Measurements from ENCODE around the gene SERPINA1. TPM values are rescaled to one million over a fixed set of nuclear protein-coding genes. Genes with fewer than 3 reads are reported as not detected.

The SERPINA1 gene
- total RNA-seq, 1 experiment from 2014 or later = 5.1 TPM

DNA sequence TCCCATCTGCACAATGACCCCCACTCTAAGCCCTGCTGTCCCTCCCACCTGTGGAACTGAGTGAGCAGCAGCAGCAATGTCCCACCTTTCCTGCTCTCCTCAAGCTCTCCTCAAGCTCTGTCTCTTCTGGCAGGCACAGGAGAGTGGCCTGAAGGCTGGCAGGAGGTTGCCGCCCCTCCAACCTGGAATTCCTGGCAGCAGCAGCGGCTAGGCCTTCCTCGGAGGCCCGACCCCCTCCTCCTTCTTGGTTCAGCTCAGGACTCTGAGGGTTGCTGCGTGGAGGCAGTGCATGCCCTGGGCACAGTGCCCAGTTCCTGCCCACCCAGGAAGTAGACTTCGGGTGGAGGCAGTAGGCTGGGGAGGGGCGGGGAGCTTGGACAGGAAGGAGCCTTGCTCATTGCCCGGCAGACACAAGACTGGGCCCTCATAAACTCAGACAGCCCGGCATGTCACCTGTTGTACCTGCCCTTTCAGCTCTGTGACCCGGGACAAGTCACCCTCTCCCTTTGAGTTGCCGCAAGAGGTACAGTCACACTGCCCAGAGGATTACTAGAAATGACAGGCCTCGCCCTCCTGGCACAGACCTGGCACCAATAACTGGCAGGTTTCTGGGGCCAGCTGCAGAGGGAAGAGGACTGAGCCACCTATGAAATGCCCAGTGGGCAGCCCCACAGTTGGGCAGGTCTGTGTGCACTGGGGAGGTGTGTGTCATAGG is 2.1 kb upstream of the SERPINA1 start (continued):
- no peak for TF ChIP-seq RELA (CRISPR knock-in tag; IDR thresholded peaks at IDR 0.05; ENCODE audit: borderline replicate concordance)

DNA sequence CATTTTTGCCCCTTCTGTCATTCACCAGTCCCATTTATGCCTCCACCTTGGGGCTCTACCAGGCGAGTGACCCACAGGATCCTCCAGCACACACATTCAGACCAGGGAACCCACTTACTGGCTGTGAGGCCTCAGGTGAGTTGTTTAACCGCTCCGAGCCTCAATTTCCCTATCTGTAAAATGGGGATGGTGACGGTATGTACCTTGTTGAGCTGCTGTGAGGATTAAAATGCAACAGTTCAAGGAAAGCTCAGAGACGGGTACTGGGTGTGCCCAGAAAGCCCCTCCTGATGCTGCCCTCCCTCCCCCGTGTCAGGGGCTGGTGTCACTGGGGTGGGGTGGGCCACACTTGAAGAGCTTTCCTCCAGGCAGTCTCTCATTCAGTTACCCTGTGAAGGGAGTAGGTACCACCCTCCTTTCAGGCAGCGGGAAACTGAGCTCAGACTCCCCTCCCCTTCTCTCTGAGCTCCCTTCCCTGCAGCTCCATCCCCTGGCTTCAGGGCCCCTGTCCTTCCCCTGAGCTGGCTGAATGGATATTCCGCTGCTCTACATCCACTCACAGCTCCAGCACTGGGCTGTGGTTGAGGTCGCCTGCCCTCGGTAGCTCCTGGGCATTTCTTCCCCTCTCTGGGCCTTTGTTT is 1.4 kb upstream of the SERPINA1 start:
- ATAC-seq (peak; percentile 31), DNase-seq (ENCODE audit: low spot score) (no peak)
- Mint-ChIP-seq H3K36me3 (no peaks in the 10 kb centered on the region), H3K4me3 (no peak overlapping the region), H3K9me3 (no peaks in the 10 kb centered on the region), H3K27ac (no peak overlapping the region), H3K27me3 (ENCODE audit: low read depth) (no peaks in the 10 kb centered on the region; the same call in 1 of the 2 replicates), H3K4me1 (peaks cover 13% of the 10 kb centered on the region)
- ChIA-PET POLR2A (no interaction called here), CTCF (interaction anchor here (0.5 to 2.8 kb wide), 11 partner anchors 18 to 353 kb away, joined by 3 to 14 read pairs (median 5); no protein-coding TSS in a partner anchor)
- TF ChIP-seq ATF1 (CRISPR knock-in tag; IDR thresholded peaks at IDR 0.05) (no peak), TCF7 (CRISPR knock-in tag; IDR thresholded peaks at IDR 0.05; ENCODE audit: low read depth) (no peak), CBFB (CRISPR knock-in tag; IDR thresholded peaks at IDR 0.05; ENCODE audit: low read depth) (no peak), ZNF416 (CRISPR knock-in tag; IDR thresholded peaks at IDR 0.05) (no peak)

DNA sequence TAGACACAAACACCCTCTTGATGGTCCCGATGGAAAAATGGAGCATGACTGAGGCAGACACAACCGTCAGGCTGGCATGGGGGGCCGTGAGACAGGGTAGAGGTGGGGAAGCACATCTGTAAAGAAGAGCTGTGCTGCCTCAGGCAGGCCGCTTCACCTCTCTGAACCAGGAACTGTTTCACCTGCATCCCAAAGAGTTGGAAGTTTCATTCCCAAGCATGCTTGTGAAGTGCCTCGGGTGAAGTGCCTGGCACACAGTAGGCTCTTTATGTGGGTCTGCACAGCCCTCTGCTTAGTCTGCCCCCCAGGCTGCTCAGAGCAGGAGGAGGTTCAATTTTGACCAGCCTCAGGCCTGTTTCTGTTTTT is 685 bp upstream of the SERPINA1 start:
- Mint-ChIP-seq H3K36me3 (no peaks in the 10 kb centered on the region), H3K9me3 (no peaks in the 10 kb centered on the region), H3K4me3 (no peak overlapping the region), H3K4me1 (peaks cover 11% of the 10 kb centered on the region), H3K27ac (no peak overlapping the region), H3K27me3 (ENCODE audit: low read depth) (no peaks in the 10 kb centered on the region)
- POLR2A ChIA-PET = no interaction called here
- CTCF ChIA-PET = interaction anchor here (1.5 to 2.8 kb wide), 5 partner anchors 17 to 257 kb away, joined by 3 to 14 read pairs (median 6); no protein-coding TSS in a partner anchor
- DNase-seq (ENCODE audit: low spot score) (no peak), ATAC-seq (no peak)
- no peak for TF ChIP-seq TEAD4 (CRISPR knock-in tag; IDR thresholded peaks at IDR 0.05)
- no peak for TF ChIP-seq CREB1 (CRISPR knock-in tag; IDR thresholded peaks at IDR 0.05)
- TF ChIP-seq ZNF263 (CRISPR knock-in tag; IDR thresholded peaks at IDR 0.05; ENCODE audit: low read depth) = no peak
- TF ChIP-seq TP53 (CRISPR knock-in tag; IDR thresholded peaks at IDR 0.05) = no peak
- TF ChIP-seq, protein P1, sequence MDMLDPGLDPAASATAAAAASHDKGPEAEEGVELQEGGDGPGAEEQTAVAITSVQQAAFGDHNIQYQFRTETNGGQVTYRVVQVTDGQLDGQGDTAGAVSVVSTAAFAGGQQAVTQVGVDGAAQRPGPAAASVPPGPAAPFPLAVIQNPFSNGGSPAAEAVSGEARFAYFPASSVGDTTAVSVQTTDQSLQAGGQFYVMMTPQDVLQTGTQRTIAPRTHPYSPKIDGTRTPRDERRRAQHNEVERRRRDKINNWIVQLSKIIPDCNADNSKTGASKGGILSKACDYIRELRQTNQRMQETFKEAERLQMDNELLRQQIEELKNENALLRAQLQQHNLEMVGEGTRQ (CRISPR knock-in tag; IDR thresholded peaks at IDR 0.05) = no peak
- TF ChIP-seq SMAD3 (CRISPR knock-in tag; IDR thresholded peaks at IDR 0.05; ENCODE audit: borderline replicate concordance) = no peak
- no peak for TF ChIP-seq GTF2I (CRISPR knock-in tag; conservative IDR thresholded peaks at IDR 0.05)
- no peak for TF ChIP-seq ZNF232 (CRISPR knock-in tag; IDR thresholded peaks at IDR 0.05)

DNA sequence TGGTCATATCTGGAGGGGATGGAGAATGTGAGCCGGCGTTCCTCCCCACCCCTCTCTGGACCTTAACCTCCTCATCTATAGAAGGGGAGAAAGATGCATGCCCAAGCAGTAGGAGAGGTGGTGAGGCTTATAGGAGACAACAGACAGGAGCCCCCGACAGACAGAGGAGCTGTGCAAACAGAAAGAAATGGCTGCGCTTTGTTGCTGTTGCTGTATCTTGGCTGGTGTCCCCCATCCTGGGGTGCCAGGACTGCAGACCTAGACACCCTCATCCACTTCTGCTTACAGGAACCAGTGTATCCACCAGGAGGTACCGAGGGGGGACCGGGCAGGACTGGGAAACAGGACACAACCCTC is 397 bp downstream of the SERPINA1 start:
- ATAC-seq = no peak
- no peak overlapping the region for H3K27ac Mint-ChIP-seq
- ChIA-PET POLR2A (no interaction called here), CTCF (interaction anchor here (0.8 to 2.8 kb wide), 4 partner anchors 10 to 98 kb away, joined by 3 to 12 read pairs (median 4); no protein-coding TSS in a partner anchor)
- DNase-seq (ENCODE audit: low spot score) = no peak
- H3K27me3 Mint-ChIP-seq (ENCODE audit: low read depth) = no peaks in the 10 kb centered on the region
- H3K4me3 Mint-ChIP-seq = no peak overlapping the region
- H3K36me3 Mint-ChIP-seq = no peaks in the 10 kb centered on the region
- TF ChIP-seq ZNF121 (CRISPR knock-in tag; IDR thresholded peaks at IDR 0.05) (no peak), ZNF416 (CRISPR knock-in tag; IDR thresholded peaks at IDR 0.05) (no peak), RORB (CRISPR knock-in tag; IDR thresholded peaks at IDR 0.05) (no peak), ZNF232 (CRISPR knock-in tag; IDR thresholded peaks at IDR 0.05) (no peak), SMAD3 (CRISPR knock-in tag; IDR thresholded peaks at IDR 0.05; ENCODE audit: borderline replicate concordance) (no peak), NFATC4 (CRISPR knock-in tag; IDR thresholded peaks at IDR 0.05) (no peak), OVOL2 (CRISPR knock-in tag; IDR thresholded peaks at IDR 0.05; ENCODE audit: borderline replicate concordance) (no peak)
- TF ChIP-seq, protein P2, sequence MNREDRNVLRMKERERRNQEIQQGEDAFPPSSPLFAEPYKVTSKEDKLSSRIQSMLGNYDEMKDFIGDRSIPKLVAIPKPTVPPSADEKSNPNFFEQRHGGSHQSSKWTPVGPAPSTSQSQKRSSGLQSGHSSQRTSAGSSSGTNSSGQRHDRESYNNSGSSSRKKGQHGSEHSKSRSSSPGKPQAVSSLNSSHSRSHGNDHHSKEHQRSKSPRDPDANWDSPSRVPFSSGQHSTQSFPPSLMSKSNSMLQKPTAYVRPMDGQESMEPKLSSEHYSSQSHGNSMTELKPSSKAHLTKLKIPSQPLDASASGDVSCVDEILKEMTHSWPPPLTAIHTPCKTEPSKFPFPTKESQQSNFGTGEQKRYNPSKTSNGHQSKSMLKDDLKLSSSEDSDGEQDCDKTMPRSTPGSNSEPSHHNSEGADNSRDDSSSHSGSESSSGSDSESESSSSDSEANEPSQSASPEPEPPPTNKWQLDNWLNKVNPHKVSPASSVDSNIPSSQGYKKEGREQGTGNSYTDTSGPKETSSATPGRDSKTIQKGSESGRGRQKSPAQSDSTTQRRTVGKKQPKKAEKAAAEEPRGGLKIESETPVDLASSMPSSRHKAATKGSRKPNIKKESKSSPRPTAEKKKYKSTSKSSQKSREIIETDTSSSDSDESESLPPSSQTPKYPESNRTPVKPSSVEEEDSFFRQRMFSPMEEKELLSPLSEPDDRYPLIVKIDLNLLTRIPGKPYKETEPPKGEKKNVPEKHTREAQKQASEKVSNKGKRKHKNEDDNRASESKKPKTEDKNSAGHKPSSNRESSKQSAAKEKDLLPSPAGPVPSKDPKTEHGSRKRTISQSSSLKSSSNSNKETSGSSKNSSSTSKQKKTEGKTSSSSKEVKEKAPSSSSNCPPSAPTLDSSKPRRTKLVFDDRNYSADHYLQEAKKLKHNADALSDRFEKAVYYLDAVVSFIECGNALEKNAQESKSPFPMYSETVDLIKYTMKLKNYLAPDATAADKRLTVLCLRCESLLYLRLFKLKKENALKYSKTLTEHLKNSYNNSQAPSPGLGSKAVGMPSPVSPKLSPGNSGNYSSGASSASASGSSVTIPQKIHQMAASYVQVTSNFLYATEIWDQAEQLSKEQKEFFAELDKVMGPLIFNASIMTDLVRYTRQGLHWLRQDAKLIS (CRISPR knock-in tag; IDR thresholded peaks at IDR 0.05; ENCODE audit: borderline replicate concordance) = no peak
- TF ChIP-seq, protein P3, sequence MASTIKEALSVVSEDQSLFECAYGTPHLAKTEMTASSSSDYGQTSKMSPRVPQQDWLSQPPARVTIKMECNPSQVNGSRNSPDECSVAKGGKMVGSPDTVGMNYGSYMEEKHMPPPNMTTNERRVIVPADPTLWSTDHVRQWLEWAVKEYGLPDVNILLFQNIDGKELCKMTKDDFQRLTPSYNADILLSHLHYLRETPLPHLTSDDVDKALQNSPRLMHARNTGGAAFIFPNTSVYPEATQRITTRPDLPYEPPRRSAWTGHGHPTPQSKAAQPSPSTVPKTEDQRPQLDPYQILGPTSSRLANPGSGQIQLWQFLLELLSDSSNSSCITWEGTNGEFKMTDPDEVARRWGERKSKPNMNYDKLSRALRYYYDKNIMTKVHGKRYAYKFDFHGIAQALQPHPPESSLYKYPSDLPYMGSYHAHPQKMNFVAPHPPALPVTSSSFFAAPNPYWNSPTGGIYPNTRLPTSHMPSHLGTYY (CRISPR knock-in tag; IDR thresholded peaks at IDR 0.05) = no peak
- TF ChIP-seq, protein P4, sequence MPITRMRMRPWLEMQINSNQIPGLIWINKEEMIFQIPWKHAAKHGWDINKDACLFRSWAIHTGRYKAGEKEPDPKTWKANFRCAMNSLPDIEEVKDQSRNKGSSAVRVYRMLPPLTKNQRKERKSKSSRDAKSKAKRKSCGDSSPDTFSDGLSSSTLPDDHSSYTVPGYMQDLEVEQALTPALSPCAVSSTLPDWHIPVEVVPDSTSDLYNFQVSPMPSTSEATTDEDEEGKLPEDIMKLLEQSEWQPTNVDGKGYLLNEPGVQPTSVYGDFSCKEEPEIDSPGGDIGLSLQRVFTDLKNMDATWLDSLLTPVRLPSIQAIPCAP (CRISPR knock-in tag; IDR thresholded peaks at IDR 0.05) = no peak
- TF ChIP-seq, protein P5, sequence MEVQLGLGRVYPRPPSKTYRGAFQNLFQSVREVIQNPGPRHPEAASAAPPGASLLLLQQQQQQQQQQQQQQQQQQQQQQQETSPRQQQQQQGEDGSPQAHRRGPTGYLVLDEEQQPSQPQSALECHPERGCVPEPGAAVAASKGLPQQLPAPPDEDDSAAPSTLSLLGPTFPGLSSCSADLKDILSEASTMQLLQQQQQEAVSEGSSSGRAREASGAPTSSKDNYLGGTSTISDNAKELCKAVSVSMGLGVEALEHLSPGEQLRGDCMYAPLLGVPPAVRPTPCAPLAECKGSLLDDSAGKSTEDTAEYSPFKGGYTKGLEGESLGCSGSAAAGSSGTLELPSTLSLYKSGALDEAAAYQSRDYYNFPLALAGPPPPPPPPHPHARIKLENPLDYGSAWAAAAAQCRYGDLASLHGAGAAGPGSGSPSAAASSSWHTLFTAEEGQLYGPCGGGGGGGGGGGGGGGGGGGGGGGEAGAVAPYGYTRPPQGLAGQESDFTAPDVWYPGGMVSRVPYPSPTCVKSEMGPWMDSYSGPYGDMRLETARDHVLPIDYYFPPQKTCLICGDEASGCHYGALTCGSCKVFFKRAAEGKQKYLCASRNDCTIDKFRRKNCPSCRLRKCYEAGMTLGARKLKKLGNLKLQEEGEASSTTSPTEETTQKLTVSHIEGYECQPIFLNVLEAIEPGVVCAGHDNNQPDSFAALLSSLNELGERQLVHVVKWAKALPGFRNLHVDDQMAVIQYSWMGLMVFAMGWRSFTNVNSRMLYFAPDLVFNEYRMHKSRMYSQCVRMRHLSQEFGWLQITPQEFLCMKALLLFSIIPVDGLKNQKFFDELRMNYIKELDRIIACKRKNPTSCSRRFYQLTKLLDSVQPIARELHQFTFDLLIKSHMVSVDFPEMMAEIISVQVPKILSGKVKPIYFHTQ (CRISPR knock-in tag; IDR thresholded peaks at IDR 0.05) = no peak
- H3K9me3 Mint-ChIP-seq = no peaks in the 10 kb centered on the region
- H3K4me1 Mint-ChIP-seq = peaks cover 17% of the 10 kb centered on the region
